KMS-11 (cell line): Measurements from ENCODE around the gene FBRS.
"Not testable (repeated sequence)": the region's sequence is repeated elsewhere in the genome, so short reads cannot be mapped to it uniquely, and the experiment has no call there.

Experiments
- H2AFZ ChIP-seq: fragments of 200-600 bp; sonication (generic); 2 replicates; pipeline ENCODE4 v1.6.1; 2016; ENCODE audit warnings: antibody characterized with exemption, mixed run types, low read depth
- H3K27ac ChIP-seq: fragments of 200-600 bp; sonication (generic); 2 replicates; pipeline ENCODE4 v1.6.1; 2016; ENCODE audit warnings: mild to moderate bottlenecking, mixed run types
- H3K27me3 ChIP-seq: fragments of 200-600 bp; sonication (generic); 2 replicates; pipeline ENCODE4 v1.6.1; 2017; ENCODE audit warnings: mild to moderate bottlenecking, low read depth, mixed run types, moderate library complexity; ENCODE audit not compliant: insufficient read depth
- H3K36me3 ChIP-seq: fragments of 200-600 bp; sonication (generic); 2 replicates; pipeline ENCODE4 v1.6.1; 2017; ENCODE audit warnings: mild to moderate bottlenecking, mixed run types; ENCODE audit not compliant: insufficient read depth
- H3K4me1 ChIP-seq: fragments of 200-600 bp; sonication (generic); 2 replicates; pipeline ENCODE4 v1.6.1; 2016; ENCODE audit warnings: mild to moderate bottlenecking, low read depth, mixed run types; ENCODE audit not compliant: poor library complexity, severe bottlenecking
- H3K4me2 ChIP-seq: fragments of 200-600 bp; sonication (generic); 2 replicates; pipeline ENCODE4 v1.7.0; 2016; ENCODE audit warnings: mild to moderate bottlenecking, mixed run types
- H3K4me3 ChIP-seq: fragments of 200-600 bp; sonication (generic); IDR thresholded peaks from 2 replicates; pipeline ENCODE4 v1.6.1; 2017; ENCODE audit warnings: low read depth, low read length, mixed read lengths; ENCODE audit not compliant: insufficient read depth
- H3K79me2 ChIP-seq: fragments of 200-600 bp; sonication (generic); 2 replicates; pipeline ENCODE4 v1.6.1; 2016; ENCODE audit warnings: low read depth, mixed run types; ENCODE audit not compliant: insufficient read depth
- H3K9ac ChIP-seq: fragments of 200-600 bp; sonication (generic); 2 replicates; pipeline ENCODE4 v1.6.1; 2016; ENCODE audit warnings: mild to moderate bottlenecking, mixed run types
- H4K20me1 ChIP-seq: fragments of 200-600 bp; sonication (generic); 2 replicates; pipeline ENCODE4 v1.6.1; 2016; ENCODE audit warnings: mild to moderate bottlenecking, mixed run types; ENCODE audit not compliant: insufficient read depth
- CTCF ChIP-seq: fragments of 200-600 bp; sonication (generic); conservative IDR thresholded peaks from 2 replicates; pipeline ENCODE4 v1.6.1; 2017; ENCODE audit warnings: low read depth, mild to moderate bottlenecking, antibody characterized with exemption, low read length, moderate library complexity, mixed read lengths

Gene FBRS

GRCh38 chr16:30694926-30695693 is 36.9 kb downstream of the FBRS start:
- H3K9ac ChIP-seq, result no peak overlapping the region
- TF ChIP-seq CTCF, result no peak
- H3K4me3 ChIP-seq, result no peak overlapping the region
- H3K4me1 ChIP-seq, result peaks cover 17% of the 10 kb centered on the region
- no peaks in the 10 kb centered on the region for H4K20me1 ChIP-seq
- peaks cover 16% of the 10 kb centered on the region for H3K79me2 ChIP-seq
- H3K27ac ChIP-seq, result no peak overlapping the region
- no peaks in the 10 kb centered on the region for H3K36me3 ChIP-seq
- no peak overlapping the region for H2AFZ ChIP-seq
- no peaks in the 10 kb centered on the region for H3K27me3 ChIP-seq
- no peak overlapping the region for H3K4me2 ChIP-seq

- Histone ChIP-seq H3K36me3 (peaks cover 11% of the 10 kb centered on the region; the same call in 1 of the 2 replicates), H3K4me1 (peaks cover 18% of the 10 kb centered on the region), H3K79me2 (peaks cover 31% of the 10 kb centered on the region)
- H2AFZ ChIP-seq, H3K4me2 ChIP-seq, H4K20me1 ChIP-seq, H3K27ac ChIP-seq, H3K27me3 ChIP-seq, H3K9ac ChIP-seq, H3K4me3 ChIP-seq: not testable (repeated sequence)
These were observed 38.4 kb downstream of the FBRS start for GRCh38 chr16:30696646-30697045.

- peaks cover 18% of the 10 kb centered on the region for H3K4me1 ChIP-seq
- H3K27ac ChIP-seq, result peak overlapping the region; percentile 96
- H4K20me1 ChIP-seq, result no peaks in the 10 kb centered on the region
- no peak for TF ChIP-seq CTCF
- H3K36me3 ChIP-seq, result peaks cover 16% of the 10 kb centered on the region; the same call in 1 of the 2 replicates
- H2AFZ ChIP-seq, result peak overlapping the region; percentile 78
- no peak overlapping the region for H3K4me3 ChIP-seq
- H3K4me2 ChIP-seq, result peak overlapping the region; percentile 58
- H3K27me3 ChIP-seq, result no peaks in the 10 kb centered on the region
- peaks cover 37% of the 10 kb centered on the region for H3K79me2 ChIP-seq
- peak overlapping the region; percentile 99 for H3K9ac ChIP-seq
These were observed 39.3 kb downstream of the FBRS start for GRCh38 chr16:30697264-30698138.

DNA sequence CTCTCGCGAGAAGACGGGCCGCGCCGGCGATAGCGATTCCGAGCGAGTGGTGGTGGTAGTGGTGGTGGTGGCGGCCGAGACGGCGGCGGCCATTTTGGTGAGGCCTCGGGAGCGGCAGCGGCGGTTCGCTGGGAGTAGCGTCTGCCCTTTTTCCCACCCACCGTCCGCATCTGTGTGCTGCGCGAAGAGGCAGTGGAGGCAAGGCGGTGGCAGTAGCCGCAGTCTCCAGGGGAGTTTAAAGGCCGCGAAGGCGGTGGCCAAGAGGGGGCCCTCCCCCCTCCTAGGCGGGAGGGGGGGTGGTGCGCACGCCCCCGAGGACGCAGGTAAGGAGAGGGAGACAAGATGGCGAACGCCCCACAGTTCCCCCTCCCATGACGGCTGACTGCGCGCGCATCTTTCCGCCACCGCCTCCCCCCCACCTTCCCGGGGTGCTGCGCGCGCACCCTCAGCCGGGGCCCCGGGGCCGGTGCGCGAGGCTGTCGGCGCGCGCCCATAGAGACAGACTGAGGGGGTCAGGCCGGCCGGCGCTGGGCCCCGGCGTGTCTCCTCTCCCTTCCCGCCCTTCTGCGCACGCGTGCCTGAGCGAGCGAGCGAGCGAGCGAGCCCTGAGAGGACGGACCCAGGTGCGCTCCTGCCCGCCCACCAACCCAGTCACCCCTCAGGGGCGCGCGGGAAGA is 40.0 kb downstream of the FBRS start:
- Histone ChIP-seq H3K27ac (peak overlapping the region; percentile 96), H3K4me1 (peaks cover 18% of the 10 kb centered on the region), H4K20me1 (no peaks in the 10 kb centered on the region), H3K9ac (peak overlapping the region; percentile 99), H3K36me3 (peaks cover 18% of the 10 kb centered on the region; the same call in 1 of the 2 replicates), H2AFZ (peak overlapping the region; percentile 78), H3K27me3 (no peaks in the 10 kb centered on the region), H3K4me3 (no peak overlapping the region), H3K79me2 (peaks cover 40% of the 10 kb centered on the region), H3K4me2 (peak overlapping the region; percentile 83)
- no peak for TF ChIP-seq CTCF
